ENCODE measurements around the gene MGAT4A. TPM values are rescaled to one million over a fixed set of nuclear protein-coding genes. Genes with fewer than 3 reads are reported as not detected.

Gene MGAT4A
- total and polyA plus RNA-seq, 2 of the 8 experiments (the other 6 are each of a cell fraction or from before 2014, with no cell fraction given) = 1.4 to 7.7 TPM

DNA sequence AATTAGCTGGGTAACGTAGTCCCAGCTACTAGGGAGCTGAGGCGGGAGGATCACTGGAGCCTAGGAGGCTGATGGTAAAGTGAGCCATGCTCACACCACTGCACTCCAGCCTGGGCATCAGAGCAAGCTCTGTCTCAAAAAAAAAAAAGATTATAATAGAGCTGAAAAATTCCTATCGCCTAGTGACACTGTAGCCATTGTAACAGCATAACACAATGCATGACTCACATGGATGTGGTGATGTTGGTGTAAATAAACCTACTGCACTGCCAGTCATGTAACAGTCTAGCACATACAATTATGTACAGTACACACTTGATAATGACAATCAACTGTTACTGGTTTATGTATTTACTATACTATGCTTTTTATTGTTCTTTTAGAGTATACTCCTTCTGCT is 39.6 kb downstream of the MGAT4A start:
- Histone ChIP-seq H3K23ac (ENCODE audit: insufficient read length) (no peak overlapping the region), H3K4me2 (ENCODE audit: insufficient read depth in 1 of 2, low read depth in 2 of 2, low read length in 2 of 2) (no peak overlapping the region), H3K56ac (replicated peaks; ENCODE audit: insufficient read length, low read depth, low read length) (no peak overlapping the region), H2AFZ (ENCODE audit: low read length) (no peak overlapping the region), H2AK5ac (ENCODE audit: low read depth, low read length) (no peak overlapping the region), H3K27ac (ENCODE audit: low read depth, low read length) (no peak overlapping the region), H4K91ac (replicated peaks; ENCODE audit: insufficient read length, low read length) (no peak overlapping the region), H3K36me3 (ENCODE audit: control insufficient read depth in 2 of 4, insufficient read depth in 4 of 4, low read length in 3 of 4) (no peaks in the 10 kb centered on the region), H3K23me2 (ENCODE audit: low read depth, low read length) (no peaks in the 10 kb centered on the region), H4K8ac (ENCODE audit: extremely low read depth, insufficient read depth, low read length) (no peak overlapping the region), H3K79me2 (ENCODE audit: control insufficient read depth in 1 of 2, insufficient read depth in 2 of 2, low read length in 2 of 2) (no peaks in the 10 kb centered on the region), H3K9ac (replicated peaks in 1 of 4; ENCODE audit: extremely low read depth in 1 of 4, low read depth in 3 of 4, low read length in 3 of 4) (no peak overlapping the region), H2BK15ac (ENCODE audit: low read length) (no peak overlapping the region), H3K4ac (replicated peaks; ENCODE audit: insufficient read length, low read depth, low read length) (no peak overlapping the region), H3K14ac (ENCODE audit: insufficient read length) (no peak overlapping the region), H2BK120ac (replicated peaks; ENCODE audit: low read depth, low read length) (no peak overlapping the region), H3K4me3 (ENCODE audit: extremely low read depth in 1 of 4, insufficient read depth in 2 of 4, low read depth in 3 of 4, low read length in 4 of 4) (no peak overlapping the region), H2BK12ac (ENCODE audit: low read depth, low read length) (no peak overlapping the region), H4K20me1 (replicated peaks in 1 of 2; ENCODE audit: control insufficient read depth in 1 of 2, insufficient read depth in 2 of 2, low read length in 2 of 2) (no peaks in the 10 kb centered on the region), H3K27me3 (replicated peaks in 1 of 4; ENCODE audit: control insufficient read depth in 3 of 4, extremely low read depth in 1 of 4, insufficient read depth in 3 of 4, low read length in 3 of 4) (no peaks in the 10 kb centered on the region), H3K79me1 (ENCODE audit: low read depth, low read length) (no peaks in the 10 kb centered on the region), H3K9me3 (ENCODE audit: insufficient read depth in 2 of 2, low read depth in 1 of 2, low read length in 1 of 2) (no peaks in the 10 kb centered on the region), H4K5ac (ENCODE audit: insufficient read length, low read depth, low read length) (no peak overlapping the region), H2BK5ac (ENCODE audit: low read depth, low read length) (no peak overlapping the region), H2BK20ac (ENCODE audit: low read length) (no peak overlapping the region), H3K4me1 (replicated peaks in 1 of 4; ENCODE audit: control insufficient read depth in 3 of 4, insufficient read depth in 4 of 4, low read length in 3 of 4) (no peaks in the 10 kb centered on the region), H3K18ac (ENCODE audit: extremely low read depth, low read length) (no peak overlapping the region)
- WGBS, 2 experiments (ENCODE audit: extremely low coverage in 1 of 2, insufficient coverage in 1 of 2, insufficient read length in 1 of 2, insufficient replicate concordance in 2 of 2, low coverage in 1 of 2, low lambda C conversion rate in 2 of 2, missing lambda C conversion rate in 1 of 2) = 94% methylated on average over 3 of the region's 3 CpGs; no CpG with 5 or more reads in 1 of the 2 experiments
- ChIA-PET CTCF (ENCODE audit: partially characterized antibody) (interaction anchor here (2.0 kb wide), 1 partner anchor 42 kb away, joined by 4 read pairs; no protein-coding TSS in a partner anchor), POLR2A (ENCODE audit: partially characterized antibody) (no interaction called here)
- no peak for TF ChIP-seq CTBP2 (IDR thresholded peaks at IDR 0.05; ENCODE audit: borderline replicate concordance, insufficient read depth, insufficient read length, low read length)
- TF ChIP-seq EP300 (IDR thresholded peaks at IDR 0.05; ENCODE audit: borderline replicate concordance in 1 of 2, low read depth in 2 of 2, low read length in 2 of 2) = no peak
- TF ChIP-seq SIN3A (conservative IDR thresholded peaks at IDR 0.05 in 1 of 2, IDR thresholded peaks at IDR 0.05 in 1 of 2; ENCODE audit: low read depth in 1 of 2, low read length in 2 of 2) = no peak
- TF ChIP-seq, protein P1, sequence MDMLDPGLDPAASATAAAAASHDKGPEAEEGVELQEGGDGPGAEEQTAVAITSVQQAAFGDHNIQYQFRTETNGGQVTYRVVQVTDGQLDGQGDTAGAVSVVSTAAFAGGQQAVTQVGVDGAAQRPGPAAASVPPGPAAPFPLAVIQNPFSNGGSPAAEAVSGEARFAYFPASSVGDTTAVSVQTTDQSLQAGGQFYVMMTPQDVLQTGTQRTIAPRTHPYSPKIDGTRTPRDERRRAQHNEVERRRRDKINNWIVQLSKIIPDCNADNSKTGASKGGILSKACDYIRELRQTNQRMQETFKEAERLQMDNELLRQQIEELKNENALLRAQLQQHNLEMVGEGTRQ (IDR thresholded peaks at IDR 0.05; ENCODE audit: low read length) = no peak
- no peak for TF ChIP-seq SP4 (IDR thresholded peaks at IDR 0.05; ENCODE audit: low read length)
- TF ChIP-seq CREB1 (IDR thresholded peaks at IDR 0.05) = no peak
- no peak for TF ChIP-seq BACH1 (IDR thresholded peaks at IDR 0.05; ENCODE audit: low read length)
- TF ChIP-seq SP2 (IDR thresholded peaks at IDR 0.05; ENCODE audit: low read length) = no peak
- no peak for TF ChIP-seq BCL11A (IDR thresholded peaks at IDR 0.05; ENCODE audit: low read depth in 2 of 2, low read length in 2 of 2)
- DNase-seq (ENCODE audit: low read depth in 1 of 2, low spot score in 2 of 2) = no peak
- no peak for FAIRE-seq

Measured in H1 (cell line).